Hepatocyte (in vitro differentiated cells): Measurements from ENCODE around the gene RRP12.

Source experiments
- EZH2 ChIP-seq: fragments of 200-600 bp; sonication (generic); IDR thresholded peaks from 2 replicates; pipeline ENCODE4 v1.6.1; 2016; ENCODE audit warnings: antibody characterized with exemption, mild to moderate bottlenecking, borderline replicate concordance
- TF ChIP-seq, protein P1 (sequence below): fragments of 200-600 bp; sonication (generic); IDR thresholded peaks from 2 replicates; pipeline ENCODE4 v1.5.1; 2016; ENCODE audit warnings: antibody characterized with exemption, mild to moderate bottlenecking; ENCODE audit not compliant: poor library complexity

GRCh38 chr10:97353945-97354344 is 47.2 kb downstream of the RRP12 start:
- TF ChIP-seq, protein P1, sequence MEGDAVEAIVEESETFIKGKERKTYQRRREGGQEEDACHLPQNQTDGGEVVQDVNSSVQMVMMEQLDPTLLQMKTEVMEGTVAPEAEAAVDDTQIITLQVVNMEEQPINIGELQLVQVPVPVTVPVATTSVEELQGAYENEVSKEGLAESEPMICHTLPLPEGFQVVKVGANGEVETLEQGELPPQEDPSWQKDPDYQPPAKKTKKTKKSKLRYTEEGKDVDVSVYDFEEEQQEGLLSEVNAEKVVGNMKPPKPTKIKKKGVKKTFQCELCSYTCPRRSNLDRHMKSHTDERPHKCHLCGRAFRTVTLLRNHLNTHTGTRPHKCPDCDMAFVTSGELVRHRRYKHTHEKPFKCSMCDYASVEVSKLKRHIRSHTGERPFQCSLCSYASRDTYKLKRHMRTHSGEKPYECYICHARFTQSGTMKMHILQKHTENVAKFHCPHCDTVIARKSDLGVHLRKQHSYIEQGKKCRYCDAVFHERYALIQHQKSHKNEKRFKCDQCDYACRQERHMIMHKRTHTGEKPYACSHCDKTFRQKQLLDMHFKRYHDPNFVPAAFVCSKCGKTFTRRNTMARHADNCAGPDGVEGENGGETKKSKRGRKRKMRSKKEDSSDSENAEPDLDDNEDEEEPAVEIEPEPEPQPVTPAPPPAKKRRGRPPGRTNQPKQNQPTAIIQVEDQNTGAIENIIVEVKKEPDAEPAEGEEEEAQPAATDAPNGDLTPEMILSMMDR = no peak
- TF ChIP-seq EZH2 = no peak
